ENCODE measurements around the gene EXOC4. TPM values are rescaled to one million over a fixed set of nuclear protein-coding genes. Genes with fewer than 3 reads are reported as not detected.

EXOC4 gene
- total RNA-seq, 3 donors from 2014 or later: 23.9 to 30.4 (median 26.0) TPM

DNA sequence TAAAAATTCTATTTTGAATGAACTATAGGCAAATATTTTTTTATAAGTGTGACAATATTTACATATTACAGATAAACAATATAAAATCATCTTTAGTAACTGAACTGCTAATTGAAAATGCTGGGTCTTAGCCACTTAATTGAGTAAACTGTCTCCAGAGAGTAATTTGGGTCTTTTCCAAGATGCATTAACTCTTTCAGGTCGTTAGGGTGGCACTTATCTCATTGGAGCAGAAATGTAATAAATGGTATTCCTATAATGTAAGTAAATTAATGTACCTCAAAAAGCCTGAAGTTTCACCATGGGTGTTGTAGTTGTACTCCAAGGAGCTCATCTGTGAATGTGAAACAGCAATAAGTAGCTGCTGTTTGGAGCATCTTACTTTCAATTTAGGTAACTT, 208.5 kb downstream of the EXOC4 start:
- Mint-ChIP-seq H3K36me3 (ENCODE audit: insufficient read depth) (peaks cover 23% of the 10 kb centered on the region), H3K9me3 (peaks cover 26% of the 10 kb centered on the region), H3K4me1 (ENCODE audit: low read depth) (no peaks in the 10 kb centered on the region), H3K4me3 (no peak overlapping the region), H3K27me3 (ENCODE audit: low read depth) (no peaks in the 10 kb centered on the region)
- DNase-seq (no peak), ATAC-seq (no peak)

DNA sequence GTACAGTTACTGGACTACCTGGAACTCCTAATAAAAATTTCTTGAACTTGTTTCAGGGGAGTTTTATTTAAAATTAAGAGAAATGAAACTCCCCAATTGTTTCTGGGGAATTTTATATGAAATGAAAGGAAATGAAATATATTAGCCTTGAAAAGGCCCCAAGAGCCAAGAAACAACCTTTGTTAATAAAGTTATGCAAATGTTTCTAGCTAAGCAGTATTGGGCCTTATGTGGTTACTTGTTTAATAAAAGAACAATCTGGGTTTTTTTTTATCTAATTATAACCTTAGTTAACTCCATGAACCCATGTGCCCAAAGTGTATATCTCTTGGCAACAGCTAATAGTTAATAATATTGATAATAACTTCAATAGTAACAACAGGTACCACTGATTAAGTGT, 222.8 kb downstream of the EXOC4 start:
- Mint-ChIP-seq H3K4me3 (no peak overlapping the region), H3K27me3 (ENCODE audit: low read depth) (no peaks in the 10 kb centered on the region), H3K9me3 (peaks cover 13% of the 10 kb centered on the region), H3K36me3 (ENCODE audit: insufficient read depth) (peaks cover 28% of the 10 kb centered on the region), H3K4me1 (ENCODE audit: low read depth) (peaks cover 8% of the 10 kb centered on the region)
- no peak for ATAC-seq
- no peak for DNase-seq

DNA sequence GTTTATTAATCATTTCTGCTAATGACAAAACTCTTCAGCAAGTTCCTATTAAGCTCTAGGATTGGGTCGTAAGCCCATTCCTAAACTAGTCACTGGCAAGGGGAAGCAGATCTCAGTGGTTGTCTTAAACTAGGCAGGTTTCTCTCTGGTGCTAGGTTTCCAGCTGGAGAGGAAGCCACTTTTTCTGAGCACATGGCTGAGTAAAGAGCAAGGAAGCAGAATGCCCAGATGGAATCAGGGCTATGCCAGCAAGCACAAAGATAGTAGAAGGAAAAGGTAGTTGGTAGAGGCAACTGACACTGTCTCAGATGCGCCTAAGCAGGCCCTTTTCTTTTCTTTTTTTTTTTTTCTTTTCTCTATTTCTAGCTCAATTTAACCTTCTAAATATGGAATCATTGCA, 224.9 kb downstream of the EXOC4 start:
- DNase-seq: no peak
- Mint-ChIP-seq H3K27me3 (ENCODE audit: low read depth) (no peaks in the 10 kb centered on the region), H3K4me3 (no peak overlapping the region), H3K4me1 (ENCODE audit: low read depth) (peaks cover 23% of the 10 kb centered on the region), H3K36me3 (ENCODE audit: insufficient read depth) (peaks cover 32% of the 10 kb centered on the region), H3K9me3 (peaks cover 3% of the 10 kb centered on the region)
- no peak for ATAC-seq

DNA sequence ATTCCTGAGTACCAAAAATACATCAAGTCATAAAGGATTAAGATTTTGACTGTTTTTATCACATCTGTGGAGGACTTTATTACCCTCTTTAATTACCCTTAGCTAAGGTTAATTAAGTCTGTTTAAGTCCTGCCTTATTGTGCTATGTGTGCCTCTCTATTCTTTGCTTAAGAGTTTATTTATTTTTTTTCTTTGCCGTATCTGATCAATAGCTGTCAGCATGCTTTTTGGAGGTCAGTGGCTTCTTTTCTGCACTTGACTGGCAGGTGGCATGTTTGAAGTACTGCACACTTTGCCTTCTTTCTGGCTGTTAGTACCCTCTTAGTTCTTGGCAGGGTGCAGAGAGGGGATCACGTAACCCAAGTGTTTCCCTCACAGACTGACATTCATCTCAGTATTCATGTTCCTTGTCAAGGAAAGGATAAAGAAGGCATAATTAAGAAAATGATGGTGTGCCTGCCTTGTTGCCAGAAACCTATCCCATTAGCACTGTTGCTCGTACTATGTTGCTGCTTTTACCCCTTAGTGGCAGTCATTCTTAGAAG, 225.8 kb downstream of the EXOC4 start:
- Mint-ChIP-seq H3K36me3 (ENCODE audit: insufficient read depth) (peaks cover 31% of the 10 kb centered on the region), H3K4me3 (no peak overlapping the region), H3K4me1 (ENCODE audit: low read depth) (peaks cover 30% of the 10 kb centered on the region), H3K9me3 (no peaks in the 10 kb centered on the region), H3K27me3 (ENCODE audit: low read depth) (no peaks in the 10 kb centered on the region)
- no peak for DNase-seq
- ATAC-seq: no peak

DNA sequence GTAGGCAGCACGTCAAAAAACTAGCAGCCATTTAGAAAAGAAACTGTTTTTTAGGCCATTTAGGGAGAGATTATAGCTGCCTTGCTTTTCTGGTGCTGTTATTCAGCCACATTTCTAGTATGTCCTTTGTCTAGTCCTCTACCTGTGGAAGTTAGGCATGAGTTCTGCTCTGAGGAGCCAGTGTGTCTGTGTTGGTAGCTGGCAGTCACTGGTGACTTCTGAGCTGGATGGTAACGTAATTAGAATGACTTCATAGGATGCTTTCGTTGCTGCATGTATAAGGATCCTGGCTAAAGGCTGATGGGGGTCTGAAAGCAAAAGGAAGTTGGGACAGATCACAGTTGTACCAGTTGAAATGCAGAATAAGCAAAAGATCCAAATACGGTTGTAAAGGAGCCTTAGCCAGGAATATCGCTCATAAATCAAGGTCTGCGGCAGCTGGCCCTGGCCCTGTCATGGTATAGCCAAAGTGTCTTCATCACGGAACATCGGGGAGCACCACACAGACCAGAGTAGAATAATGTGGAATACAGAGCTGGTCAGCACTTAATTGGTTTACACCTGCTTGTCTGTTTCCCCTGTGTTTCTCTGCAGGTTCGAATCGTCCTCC, 226.7 kb downstream of the EXOC4 start:
- peaks cover 28% of the 10 kb centered on the region for H3K36me3 Mint-ChIP-seq (ENCODE audit: insufficient read depth)
- no peaks in the 10 kb centered on the region for H3K27me3 Mint-ChIP-seq (ENCODE audit: low read depth)
- no peak overlapping the region for H3K4me3 Mint-ChIP-seq
- peaks cover 38% of the 10 kb centered on the region for H3K4me1 Mint-ChIP-seq (ENCODE audit: low read depth)
- DNase-seq (no peak), ATAC-seq (no peak)
- no peaks in the 10 kb centered on the region for H3K9me3 Mint-ChIP-seq

DNA sequence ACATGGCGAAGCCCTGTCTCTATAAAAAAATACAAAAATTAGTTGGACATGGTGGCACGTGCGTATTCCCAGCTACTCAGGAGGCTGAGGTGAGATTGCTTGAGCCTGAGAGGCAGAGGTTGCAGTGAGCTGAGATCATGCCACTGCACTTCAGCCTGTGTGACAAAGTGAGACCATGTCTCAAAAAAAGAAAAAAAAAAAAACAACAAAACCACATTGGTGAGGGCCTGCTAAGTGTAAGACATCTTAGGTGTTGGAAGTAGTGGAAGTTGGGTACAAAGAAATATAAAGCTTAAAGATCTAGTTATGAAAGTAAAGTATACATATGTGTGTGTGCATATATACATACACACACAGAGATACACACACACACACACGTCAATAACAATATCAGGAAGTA, 228.0 kb downstream of the EXOC4 start:
- Mint-ChIP-seq H3K4me3 (no peak overlapping the region), H3K4me1 (ENCODE audit: low read depth) (peaks cover 41% of the 10 kb centered on the region), H3K9me3 (no peaks in the 10 kb centered on the region), H3K36me3 (ENCODE audit: insufficient read depth) (peaks cover 33% of the 10 kb centered on the region), H3K27me3 (ENCODE audit: low read depth) (no peaks in the 10 kb centered on the region)
- ATAC-seq: no peak
- no peak for DNase-seq

DNA sequence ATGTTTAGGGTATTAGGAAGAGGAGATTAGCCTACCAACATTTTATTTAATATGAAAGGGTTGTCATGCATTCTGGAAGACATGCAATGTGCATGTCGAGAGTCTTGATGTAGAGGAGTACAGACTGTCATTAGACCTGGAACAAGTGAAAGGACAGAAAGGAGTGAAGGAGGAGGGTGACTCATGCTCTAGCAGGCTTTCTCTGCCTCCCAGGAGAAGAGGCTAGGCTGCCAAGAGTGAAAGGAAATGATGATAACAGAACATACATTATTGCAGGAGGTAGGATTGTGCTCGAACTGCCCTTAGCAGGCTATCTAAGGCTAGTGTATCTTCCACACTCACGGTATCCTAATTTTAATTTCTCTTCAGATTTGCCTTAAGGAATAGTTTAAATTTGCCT, 228.8 kb downstream of the EXOC4 start:
- ATAC-seq (peak in 1 of 2 donors; percentile 20), DNase-seq (no peak)
- H3K4me1 Mint-ChIP-seq (ENCODE audit: low read depth): peaks cover 41% of the 10 kb centered on the region
- H3K9me3 Mint-ChIP-seq: no peaks in the 10 kb centered on the region
- no peaks in the 10 kb centered on the region for H3K27me3 Mint-ChIP-seq (ENCODE audit: low read depth)
- peaks cover 30% of the 10 kb centered on the region for H3K36me3 Mint-ChIP-seq (ENCODE audit: insufficient read depth)
- H3K4me3 Mint-ChIP-seq: no peak overlapping the region

DNA sequence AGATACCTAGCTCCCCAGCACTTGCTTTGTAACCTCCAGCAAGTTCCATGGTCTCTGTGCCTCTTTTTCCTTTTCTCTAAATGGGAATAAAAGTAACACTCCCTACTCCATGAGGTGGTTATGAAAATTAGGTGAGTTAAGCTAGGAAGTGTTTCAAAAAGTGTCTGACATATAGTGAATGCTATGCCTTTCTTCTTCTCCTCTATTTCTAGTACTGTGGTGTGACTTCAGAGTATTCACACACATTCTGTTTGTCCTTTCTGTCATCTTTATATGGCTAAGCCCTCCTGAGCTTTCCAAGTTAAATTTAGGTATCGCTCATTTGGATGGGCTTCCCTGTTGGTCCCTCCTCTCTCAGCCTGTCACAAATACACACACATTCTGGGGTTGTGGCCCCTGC, 229.7 kb downstream of the EXOC4 start:
- Mint-ChIP-seq H3K36me3 (ENCODE audit: insufficient read depth) (peaks cover 25% of the 10 kb centered on the region), H3K4me3 (no peak overlapping the region), H3K27me3 (ENCODE audit: low read depth) (no peaks in the 10 kb centered on the region), H3K9me3 (no peaks in the 10 kb centered on the region), H3K4me1 (ENCODE audit: low read depth) (peaks cover 41% of the 10 kb centered on the region)
- ATAC-seq (no peak), DNase-seq (no peak)

DNA sequence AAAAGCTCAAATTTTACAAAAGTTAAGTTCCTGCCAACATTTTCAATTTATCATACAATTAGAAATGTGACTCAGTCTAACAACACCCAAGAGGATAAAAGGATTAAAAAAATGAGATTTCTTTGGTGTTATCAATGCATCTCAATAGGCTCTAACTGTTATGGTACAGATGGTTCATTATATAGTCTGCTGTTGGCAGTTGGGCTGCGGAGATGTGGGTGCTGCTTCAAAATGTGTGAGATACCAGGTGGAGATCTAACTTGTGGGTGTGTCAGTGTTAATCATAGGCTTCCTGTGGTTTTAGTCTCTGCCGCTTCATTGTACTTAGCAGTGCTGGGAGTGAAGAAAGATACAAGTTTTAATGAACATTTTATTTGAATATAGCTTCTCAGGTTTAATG, 231.2 kb downstream of the EXOC4 start:
- Mint-ChIP-seq H3K9me3 (no peaks in the 10 kb centered on the region), H3K4me3 (peak overlapping the region; percentile 1), H3K27me3 (ENCODE audit: low read depth) (no peaks in the 10 kb centered on the region), H3K4me1 (ENCODE audit: low read depth) (peaks cover 40% of the 10 kb centered on the region), H3K36me3 (ENCODE audit: insufficient read depth) (peaks cover 28% of the 10 kb centered on the region)
- DNase-seq (peak; percentile 17), ATAC-seq (peak; percentile 93 to 95)

DNA sequence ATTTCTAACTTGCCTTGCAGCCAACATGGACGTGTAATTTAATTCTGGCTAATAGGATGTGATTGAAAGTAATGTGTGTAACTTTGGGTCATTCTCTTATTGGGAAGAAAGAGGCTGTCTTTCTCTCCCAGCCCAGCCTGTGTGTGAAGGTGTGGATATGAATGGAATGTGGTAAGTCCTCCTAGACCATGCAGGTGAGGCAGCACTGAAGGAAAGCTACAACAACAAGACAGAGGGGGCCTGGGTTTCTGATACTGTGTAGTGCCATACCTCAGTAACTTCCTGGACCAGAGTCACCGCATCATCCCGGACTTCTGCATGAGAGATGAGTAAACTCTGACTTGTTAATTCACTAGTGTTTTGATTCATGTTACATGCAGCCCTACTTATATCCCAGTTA, 237.0 kb downstream of the EXOC4 start:
- no peak for DNase-seq
- Mint-ChIP-seq H3K27me3 (ENCODE audit: low read depth) (no peaks in the 10 kb centered on the region), H3K4me3 (no peak overlapping the region), H3K4me1 (ENCODE audit: low read depth) (peaks cover 14% of the 10 kb centered on the region), H3K36me3 (ENCODE audit: insufficient read depth) (peaks cover 28% of the 10 kb centered on the region), H3K9me3 (no peaks in the 10 kb centered on the region)
- no peak for ATAC-seq

DNA sequence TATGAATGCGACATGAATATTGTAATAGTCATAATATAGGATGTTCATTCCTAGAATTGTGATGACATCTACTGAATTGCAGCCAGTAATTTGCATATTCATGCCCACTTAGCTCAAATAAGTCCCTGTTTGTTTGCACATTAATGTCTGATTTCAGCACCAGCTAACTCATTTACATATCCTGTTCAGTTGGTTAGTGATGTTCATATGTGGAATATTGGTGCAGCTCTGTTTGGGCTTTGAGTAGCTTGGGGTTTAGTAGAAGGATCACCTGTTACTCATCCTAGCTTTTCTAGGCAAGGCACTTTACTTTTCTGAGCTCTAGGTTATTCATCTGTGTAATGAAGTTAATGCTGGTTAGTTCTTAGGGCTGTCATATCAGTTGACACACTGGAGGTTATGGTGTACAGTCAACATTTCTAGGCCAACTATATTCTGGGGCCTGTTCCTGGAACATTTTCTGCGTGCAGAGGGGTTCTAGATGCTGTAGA, 238.4 kb downstream of the EXOC4 start:
- no peak for DNase-seq
- H3K4me1 Mint-ChIP-seq (ENCODE audit: low read depth): peaks cover 10% of the 10 kb centered on the region
- no peaks in the 10 kb centered on the region for H3K9me3 Mint-ChIP-seq
- peaks cover 27% of the 10 kb centered on the region for H3K36me3 Mint-ChIP-seq (ENCODE audit: insufficient read depth)
- H3K27me3 Mint-ChIP-seq (ENCODE audit: low read depth): no peaks in the 10 kb centered on the region
- peak; percentile 61 to 75 for ATAC-seq
- H3K4me3 Mint-ChIP-seq: no peak overlapping the region

DNA sequence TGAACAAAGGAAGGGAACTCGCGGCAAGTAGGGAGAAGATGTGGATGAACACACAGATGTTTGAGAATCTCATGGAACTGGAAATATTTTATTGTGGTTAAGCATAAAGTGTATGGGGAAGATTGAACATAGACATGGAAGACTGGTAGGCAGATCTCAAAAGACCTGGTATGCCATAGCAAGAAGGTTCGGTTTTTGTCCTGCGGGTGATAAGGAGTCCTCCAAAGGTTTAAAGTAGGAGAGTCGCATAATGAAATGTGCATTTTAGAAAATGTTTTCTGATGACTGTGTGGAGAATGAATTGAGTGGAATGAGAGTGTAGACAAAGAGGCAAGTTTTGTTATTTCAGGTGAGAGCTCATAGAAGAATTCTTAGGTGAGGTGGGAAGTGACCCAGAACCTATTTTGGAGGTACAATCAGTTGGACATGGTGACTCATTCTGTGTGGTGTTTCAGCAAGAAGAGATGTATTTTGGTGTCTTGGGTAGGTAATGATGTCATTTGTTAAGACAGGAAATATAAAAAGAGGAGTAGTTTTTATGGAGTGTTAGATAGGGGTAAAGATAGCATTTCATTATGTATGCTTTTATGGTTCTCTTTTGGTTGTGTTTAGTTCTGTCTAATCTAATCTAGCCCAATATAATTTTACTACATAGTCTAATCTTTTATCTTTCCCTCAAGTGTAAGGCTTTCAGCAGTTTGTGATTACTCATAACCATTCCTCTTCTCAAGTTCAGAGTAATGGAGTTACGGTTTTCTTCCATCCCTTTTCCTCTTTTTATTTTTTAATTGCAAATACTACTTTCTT, 239.2 kb downstream of the EXOC4 start:
- DNase-seq (no peak), ATAC-seq (no peak)
- Mint-ChIP-seq H3K27me3 (ENCODE audit: low read depth) (no peaks in the 10 kb centered on the region), H3K4me1 (ENCODE audit: low read depth) (peaks cover 10% of the 10 kb centered on the region), H3K4me3 (no peak overlapping the region), H3K36me3 (ENCODE audit: insufficient read depth) (peaks cover 28% of the 10 kb centered on the region), H3K9me3 (no peaks in the 10 kb centered on the region)

DNA sequence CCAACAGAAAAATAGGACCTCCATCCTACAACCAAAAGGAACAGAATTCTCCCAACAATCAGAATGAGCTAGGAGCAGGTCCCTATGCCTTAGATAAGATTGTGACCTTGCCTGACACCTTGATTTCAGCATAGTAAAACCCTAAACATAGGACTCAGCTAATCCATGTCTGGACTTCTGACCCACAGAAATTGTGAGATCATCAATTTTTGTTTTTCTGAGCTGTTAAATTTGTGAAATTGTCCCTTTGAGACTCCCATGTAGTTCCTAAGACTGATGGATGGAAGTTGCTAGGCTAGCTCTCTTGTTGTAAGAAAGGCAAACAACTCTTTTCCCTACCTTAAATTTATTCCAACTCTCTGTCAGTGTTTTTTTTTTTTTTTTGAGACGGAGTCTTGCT, 244.2 kb downstream of the EXOC4 start:
- Mint-ChIP-seq H3K36me3 (ENCODE audit: insufficient read depth) (peaks cover 14% of the 10 kb centered on the region), H3K4me3 (no peak overlapping the region), H3K27me3 (ENCODE audit: low read depth) (no peaks in the 10 kb centered on the region), H3K9me3 (no peaks in the 10 kb centered on the region), H3K4me1 (ENCODE audit: low read depth) (peaks cover 1% of the 10 kb centered on the region)
- ATAC-seq (no peak), DNase-seq (no peak)

DNA sequence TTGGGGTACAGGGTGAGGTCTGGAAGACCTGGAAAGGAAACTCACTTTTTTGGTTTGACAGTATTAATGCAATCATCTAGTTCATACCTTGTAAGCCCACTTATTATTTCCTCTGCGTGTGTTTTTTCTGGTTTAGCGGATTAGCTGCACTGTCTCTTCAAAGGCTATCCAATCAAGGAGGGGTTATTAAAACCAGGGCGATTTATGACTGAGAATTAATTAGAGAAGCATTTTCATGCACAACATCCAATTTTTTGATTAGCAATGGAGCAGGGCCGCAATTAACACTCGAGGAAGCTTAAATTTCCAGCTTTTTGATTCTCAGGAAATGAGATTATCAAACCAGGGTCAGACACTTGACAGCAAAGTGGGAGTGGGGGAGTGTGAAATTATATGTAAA, 248.9 kb downstream of the EXOC4 start:
- Mint-ChIP-seq H3K4me3 (no peak overlapping the region), H3K4me1 (ENCODE audit: low read depth) (no peaks in the 10 kb centered on the region), H3K36me3 (ENCODE audit: insufficient read depth) (peaks cover 6% of the 10 kb centered on the region), H3K9me3 (no peaks in the 10 kb centered on the region), H3K27me3 (ENCODE audit: low read depth) (no peaks in the 10 kb centered on the region)
- ATAC-seq (no peak), DNase-seq (no peak)

DNA sequence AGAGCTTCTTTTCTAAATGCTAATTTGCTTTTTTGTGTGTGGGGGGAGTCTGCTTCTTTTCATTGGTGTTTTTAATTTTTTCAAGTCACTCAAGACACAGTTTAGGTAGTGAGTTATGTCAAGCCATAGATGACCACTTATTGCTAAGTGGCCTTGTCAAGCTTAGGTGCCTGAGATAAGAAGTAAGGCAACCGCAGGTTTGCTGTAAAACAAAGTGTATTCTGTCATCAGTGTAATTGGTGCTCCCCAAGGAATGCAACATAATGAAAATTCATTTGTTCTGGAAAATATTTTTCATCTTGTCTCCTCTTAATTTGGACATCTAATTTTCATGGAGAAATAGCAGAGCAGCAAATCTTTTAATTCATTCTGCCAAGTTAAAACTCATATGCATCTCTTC, 249.6 kb downstream of the EXOC4 start:
- Mint-ChIP-seq H3K4me3 (no peak overlapping the region), H3K36me3 (ENCODE audit: insufficient read depth) (peaks cover 7% of the 10 kb centered on the region), H3K4me1 (ENCODE audit: low read depth) (no peaks in the 10 kb centered on the region), H3K9me3 (no peaks in the 10 kb centered on the region), H3K27me3 (ENCODE audit: low read depth) (no peaks in the 10 kb centered on the region)
- no peak for DNase-seq
- no peak for ATAC-seq

Data from activated T-cell treated with anti-CD3 and anti-CD28 coated beads, Interleukin-2, amount 50 U/mL, for 4 hours (primary cell).